ENCODE data around the gene STAT5B.
"Not testable (repeated sequence)": the region's sequence is repeated elsewhere in the genome, so short reads cannot be mapped to it uniquely, and the experiment has no call there.

STAT5B gene

DNA sequence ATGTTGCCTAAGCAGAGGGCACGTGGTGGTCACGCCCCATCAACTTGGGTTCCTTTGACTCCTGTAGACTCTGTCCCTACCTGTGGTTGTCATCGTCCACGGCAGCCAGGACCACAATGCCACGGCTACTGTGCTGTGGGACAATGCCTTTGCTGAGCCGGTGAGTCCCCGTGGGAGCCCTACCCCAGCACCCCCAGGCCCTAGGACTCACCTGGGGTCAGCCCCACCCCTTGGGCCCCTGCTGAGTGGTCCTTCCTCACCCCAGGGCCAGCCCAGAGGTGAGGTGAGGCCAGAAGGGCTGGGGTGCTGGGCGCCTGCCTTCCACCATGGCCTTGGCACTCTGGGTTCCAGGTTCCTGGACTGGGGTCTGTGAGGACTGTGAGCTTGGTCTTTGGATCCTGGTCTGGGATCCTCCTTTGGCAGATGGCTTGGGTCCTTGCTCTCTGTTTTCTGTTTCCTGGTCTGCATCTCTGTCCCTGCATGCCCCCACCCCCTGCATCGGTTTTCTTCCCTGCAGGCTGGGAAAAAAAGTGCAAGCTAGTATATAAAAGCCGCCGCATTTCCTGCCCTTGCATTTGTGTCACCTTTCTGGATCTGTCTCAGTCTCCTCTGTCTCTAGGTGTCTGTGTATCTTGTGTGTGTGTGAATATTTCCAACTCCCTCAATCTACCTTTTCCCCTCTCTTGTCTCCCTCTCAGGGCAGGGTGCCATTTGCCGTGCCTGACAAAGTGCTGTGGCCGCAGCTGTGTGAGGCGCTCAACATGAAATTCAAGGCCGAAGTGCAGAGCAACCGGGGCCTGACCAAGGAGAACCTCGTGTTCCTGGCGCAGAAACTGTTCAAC lies 29.6 kb upstream of the STAT5B start:
- DNase-seq: no peak

DNA sequence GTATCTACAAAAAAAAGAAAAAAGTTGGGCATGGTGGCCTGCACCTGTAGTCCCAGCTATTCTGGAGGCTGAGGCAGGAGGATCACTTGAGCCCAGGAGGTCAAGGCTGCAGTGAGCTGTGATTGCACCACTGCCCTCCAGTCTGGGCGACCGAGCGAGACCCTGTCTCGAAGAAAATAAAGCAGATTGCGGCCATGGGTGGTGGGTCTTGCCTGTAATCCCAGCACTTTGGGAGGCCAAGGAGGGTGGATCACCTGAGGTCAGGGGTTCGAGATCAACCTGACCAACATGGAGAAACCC lies 28.8 kb upstream of the STAT5B start:
- DNase-seq: not testable (repeated sequence)

DNA sequence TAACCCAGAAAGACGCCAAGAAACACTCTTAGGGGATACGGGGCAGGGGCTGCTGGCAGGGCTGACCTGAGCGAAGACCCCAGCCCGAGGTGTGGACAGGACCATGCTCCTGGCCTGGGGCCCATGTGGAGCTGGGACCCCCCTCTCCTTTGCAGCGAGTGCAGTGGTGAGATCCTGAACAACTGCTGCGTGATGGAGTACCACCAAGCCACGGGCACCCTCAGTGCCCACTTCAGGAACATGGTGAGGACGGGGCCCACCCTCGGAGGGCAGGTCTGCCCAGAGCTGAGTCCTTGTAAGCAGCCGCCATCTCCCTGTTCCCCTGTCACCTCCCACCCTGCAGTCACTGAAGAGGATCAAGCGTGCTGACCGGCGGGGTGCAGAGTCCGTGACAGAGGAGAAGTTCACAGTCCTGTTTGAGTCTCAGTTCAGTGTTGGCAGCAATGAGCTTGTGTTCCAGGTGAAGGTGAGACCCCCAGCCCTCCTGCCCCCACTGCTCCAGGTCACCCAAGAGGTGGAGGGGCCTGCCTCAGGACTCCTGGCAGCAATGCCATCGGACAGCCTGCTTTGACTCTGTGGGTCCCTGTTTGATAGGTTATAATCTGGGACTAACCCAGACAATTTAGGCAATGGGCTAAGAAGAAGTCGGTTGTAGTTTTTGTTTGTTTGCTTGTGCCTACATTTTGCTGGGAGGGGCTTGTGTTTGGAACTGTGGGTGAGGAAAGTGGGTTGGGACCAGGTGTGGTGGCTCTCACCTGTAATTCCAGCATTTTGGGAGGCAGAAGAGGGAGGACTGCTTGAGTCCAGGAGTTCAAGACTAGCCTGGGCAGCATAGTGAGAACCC lies 28.2 kb upstream of the STAT5B start:
- no peak for DNase-seq

GRCh38 chr17:42303694-42304093 lies 27.5 kb upstream of the STAT5B start:
- no peak for DNase-seq

DNA sequence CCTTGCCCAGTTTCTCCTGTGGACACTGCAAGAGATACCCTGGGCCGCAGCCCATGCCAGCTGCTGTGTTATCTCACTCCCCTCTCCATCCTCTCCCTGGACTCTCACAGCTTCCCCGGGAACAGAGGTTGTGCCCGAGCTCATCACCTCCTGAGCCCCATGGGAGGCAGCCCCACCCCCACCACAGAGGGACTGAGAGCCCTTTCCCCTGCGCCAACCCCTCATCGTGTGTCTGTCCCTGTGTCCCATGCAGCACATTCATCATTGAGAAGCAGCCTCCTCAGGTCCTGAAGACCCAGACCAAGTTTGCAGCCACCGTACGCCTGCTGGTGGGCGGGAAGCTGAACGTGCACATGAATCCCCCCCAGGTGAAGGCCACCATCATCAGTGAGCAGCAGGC lies 24.8 kb upstream of the STAT5B start:
- DNase-seq: no peak

DNA sequence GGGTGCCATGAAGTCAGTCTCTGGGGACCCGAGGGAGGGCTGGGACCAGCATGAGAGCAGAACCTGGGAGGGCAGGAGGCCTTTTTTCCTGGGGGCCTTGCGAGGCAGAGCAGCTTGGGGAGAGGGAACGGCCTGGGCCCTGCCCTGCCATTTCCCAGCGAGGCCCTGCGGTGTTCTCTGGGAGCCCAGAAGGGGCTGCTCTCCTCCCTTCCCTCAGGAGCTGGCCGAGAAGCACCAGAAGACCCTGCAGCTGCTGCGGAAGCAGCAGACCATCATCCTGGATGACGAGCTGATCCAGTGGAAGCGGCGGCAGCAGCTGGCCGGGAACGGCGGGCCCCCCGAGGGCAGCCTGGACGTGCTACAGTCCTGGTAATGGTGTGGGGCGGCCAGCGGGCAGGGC lies 23.7 kb upstream of the STAT5B start:
- DNase-seq: not testable (repeated sequence)

DNA sequence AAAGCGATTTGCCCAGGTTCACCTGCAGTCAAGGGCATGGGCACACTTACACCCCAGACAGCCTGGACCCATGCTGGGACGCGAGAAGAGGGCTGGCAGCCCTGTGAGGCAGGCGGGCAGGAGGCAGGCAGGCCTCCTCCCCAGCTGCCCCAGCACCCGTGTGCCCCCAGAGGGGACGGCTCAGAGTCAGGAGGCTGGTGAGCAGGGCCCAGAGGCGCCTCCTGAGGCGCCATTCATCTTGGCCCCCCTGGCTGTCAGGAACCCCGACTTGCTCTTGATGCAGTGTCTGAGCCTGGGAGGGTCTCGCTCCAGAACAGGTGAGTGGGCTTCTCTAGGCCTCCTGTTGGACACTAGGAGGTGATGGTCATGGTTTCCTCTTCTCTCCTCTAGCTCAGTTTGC lies 23.2 kb upstream of the STAT5B start:
- not testable (repeated sequence) for DNase-seq

GRCh38 chr17:42297775-42298174 lies 21.6 kb upstream of the STAT5B start:
- DNase-seq: not testable (repeated sequence)

DNA sequence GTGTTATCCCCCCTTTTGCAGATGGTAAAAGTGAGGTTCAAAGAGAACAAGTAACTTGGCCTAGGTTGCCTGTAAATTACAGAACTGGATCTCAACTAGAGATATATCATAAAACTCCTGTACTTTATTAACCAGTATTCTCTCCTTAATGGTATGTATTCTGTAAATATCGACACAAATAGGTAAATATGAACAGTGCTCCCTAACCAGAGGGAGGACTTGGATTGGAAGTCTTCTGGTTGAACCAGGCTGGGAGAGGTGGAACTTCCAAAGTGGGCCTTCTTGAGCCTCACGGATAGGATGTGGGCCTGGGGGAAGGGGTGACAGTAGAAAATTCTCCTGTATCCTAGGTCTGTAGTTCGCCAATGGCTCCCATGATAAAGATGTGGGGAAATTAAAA lies 19.8 kb upstream of the STAT5B start:
- no peak for DNase-seq

- no peak for DNase-seq
These were observed 18.5 kb upstream of the STAT5B start for GRCh38 chr17:42294469-42295398.

DNA sequence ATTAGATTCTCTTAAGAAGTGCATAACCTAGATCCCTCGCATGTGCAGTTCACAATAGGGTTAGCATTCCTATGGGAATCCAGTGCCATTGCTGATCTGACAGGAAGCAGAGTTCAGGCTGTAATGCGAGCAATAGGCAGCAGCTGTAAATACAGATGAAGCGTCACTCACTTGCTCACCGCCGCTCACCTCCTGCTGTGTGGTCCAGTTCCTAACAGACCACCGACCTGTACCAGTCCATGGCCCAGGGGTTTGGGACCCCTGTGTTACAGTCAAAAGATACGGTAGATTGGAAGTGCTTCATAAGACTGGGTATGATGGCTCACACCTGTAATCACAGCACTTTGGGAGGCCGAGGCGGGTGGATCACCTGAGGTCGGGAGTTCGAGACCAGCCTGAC lies 14.9 kb upstream of the STAT5B start:
- DNase-seq: no peak

DNA sequence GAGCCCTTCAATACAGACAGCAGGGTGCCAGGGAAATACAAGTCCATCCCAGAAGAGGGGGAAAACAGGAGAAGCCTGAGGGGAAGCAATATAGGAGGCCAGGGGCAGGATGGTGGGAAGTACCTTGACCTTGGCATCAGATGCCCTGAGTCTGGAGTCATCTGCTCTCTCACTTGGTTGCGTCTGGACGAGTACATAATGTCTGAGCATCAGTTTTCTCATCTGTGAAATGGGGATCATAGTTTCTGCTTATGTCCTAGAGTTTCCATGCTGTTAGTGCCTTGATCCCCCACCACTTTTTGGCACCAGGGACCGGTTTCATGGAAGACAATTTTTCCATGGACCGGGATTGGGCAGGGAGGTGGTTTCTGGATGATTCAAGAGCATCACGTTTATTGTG lies 14.4 kb upstream of the STAT5B start:
- no peak for DNase-seq

DNA sequence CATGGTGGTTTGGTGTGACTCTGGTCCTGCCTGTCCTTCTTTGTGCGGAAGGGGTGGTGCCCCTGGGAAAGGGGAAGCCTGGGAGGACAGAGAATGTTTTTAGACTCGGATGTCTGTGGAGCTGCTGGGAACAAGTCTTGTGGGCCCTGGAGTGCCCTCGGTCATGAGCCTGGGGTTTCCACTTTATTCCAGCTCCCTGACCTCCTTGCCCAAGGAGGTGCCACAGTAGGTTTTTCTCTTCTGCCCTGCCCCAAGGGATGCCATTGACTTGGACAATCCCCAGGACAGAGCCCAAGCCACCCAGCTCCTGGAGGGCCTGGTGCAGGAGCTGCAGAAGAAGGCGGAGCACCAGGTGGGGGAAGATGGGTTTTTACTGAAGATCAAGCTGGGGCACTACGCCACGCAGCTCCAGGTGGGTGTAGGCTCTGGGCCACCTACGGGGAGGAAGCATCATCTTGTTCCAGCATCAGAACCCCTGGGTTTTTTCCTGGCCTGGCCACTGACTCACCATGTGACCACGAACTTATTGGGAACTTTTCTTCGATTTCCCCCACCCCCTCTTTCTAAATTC lies 13.5 kb upstream of the STAT5B start:
- peak; percentile 42 for DNase-seq

- DNase-seq: peak; percentile 61
These were observed 12.8 kb upstream of the STAT5B start for GRCh38 chr17:42288803-42289610.

GRCh38 chr17:42287977-42288802 lies 12.0 kb upstream of the STAT5B start, which contains the start of gene STAT5A:
Gene STAT5A (plus strand): TSS chr17:42288498. CDS start chr17:42289412, 914 bp downstream.
- peak; percentile 77 for DNase-seq

DNA sequence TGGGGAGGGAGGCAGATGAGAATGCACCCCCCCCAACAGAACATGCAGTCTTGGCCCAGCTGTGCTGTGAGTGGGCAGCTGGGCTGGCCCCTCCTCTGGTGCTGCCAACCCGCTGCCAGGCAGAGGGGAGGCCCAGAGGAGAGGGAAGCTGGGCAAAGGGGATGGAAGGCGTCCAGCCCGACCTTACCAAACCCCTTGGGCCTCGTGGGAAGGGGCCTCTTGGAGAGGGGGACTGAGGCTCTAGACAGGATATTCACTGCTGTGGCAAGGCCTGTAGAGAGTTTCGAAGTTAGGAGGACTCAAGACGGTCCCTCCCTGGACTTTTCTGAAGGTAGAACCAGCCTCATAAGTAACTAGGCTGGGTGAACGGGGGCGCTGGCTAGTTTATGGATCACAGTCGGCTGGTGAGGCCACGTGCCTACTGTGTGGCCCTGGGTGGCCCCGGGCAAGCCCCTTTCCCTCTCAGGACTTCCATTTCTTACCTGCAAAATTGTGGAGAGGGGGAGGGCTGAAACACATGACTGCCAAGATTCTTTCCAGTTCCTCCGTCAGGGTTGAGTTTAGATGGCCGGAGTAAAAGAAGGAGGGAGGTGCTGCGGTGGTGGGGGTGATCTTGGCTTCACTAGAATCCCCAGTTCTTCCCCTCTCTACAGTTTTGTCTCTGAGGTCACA lies 11.2 kb upstream of the STAT5B start:
- DNase-seq: peak; percentile 58

- peak; percentile 28 for DNase-seq
These were observed 10.4 kb upstream of the STAT5B start for GRCh38 chr17:42286411-42287221.

DNA sequence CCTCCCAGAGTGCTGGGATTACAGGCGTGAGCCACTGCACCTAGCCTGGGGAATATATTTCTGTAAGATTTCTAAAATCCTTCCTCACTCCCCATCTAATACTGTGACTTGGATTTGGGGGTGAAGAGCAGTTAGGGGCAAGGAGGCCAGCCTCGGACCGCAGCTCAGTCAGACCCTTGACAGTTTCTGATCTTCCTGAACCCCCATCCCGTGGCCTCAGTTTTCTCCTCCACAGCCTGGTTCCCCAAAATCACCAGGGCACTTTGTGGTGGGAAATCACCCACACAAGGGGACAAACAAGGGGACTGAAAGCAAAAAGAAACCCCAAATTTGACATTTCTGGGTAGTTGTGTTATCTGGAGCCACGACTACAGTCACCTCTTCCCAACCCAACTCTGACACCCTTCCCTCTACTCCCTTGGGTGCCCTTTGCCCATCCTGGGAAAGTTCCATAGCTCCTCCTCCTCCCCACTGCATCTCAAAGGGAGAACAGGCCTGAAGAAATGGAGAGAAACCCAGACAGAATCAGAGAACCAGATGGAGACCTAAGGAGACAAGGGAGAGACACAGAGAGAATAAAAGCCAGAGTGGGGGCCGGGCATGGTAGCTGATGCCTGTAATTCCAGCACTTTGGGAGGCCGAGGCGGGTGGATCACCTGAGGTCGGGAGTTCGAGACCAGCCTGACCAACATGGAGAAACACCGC lies 9.3 kb upstream of the STAT5B start:
- DNase-seq: peak; percentile 8

DNA sequence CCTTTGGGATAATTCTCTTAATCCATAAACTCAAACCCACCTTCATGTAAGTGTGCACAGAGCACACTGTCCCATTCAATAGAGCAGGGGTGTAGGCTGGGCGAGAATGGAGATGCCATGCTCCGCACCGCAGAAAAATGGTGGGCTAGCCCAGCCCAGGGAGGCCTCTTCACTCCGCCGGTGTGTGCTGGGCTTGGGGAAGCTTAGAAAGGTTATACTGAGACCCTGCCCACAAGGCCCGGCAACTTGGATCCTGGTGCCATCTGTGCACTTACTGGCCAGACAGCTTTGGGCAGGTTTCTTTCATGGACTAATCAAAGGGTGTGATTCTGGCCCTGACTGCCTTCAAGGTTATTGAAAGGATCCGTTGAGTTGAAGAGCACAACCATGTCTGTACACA lies 8.4 kb upstream of the STAT5B start:
- peak; percentile 15 for DNase-seq

Measured in activated CD4-positive, CD25-positive, alpha-beta regulatory T cell treated with anti-CD3 and anti-CD28 coated beads, Interleukin-2, amount 50 U/mL, for 72 hours (primary cell).